SK-N-DZ (cell line): Measurements from ENCODE around the gene GFPT2.

Source experiments
- DNase-seq: peaks from one replicate; pipeline ENCODE4 v3.0.0-alpha.2; 2015; ENCODE audit warnings: low spot score

The GFPT2 gene

DNA sequence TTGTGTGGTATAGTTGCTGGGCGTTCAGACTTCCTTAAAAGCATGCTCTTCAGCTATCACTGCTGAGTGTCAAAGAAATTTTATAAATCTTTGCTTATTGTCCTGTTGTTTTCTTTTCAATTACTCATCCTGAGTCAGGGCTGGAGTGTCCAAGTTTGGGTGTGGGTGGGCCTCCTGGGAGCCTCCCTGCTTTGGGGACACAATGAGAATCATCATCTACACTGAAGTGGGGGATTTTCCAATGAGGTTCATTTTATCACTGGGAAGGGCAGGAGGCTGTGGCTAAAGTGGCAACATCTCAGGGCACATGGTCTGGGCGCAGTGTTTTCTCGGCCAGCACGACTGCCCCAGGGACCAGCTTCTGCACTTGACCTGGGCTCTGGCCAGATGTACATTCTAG, 19.5 kb downstream of the GFPT2 start:
- no peak for DNase-seq

DNA sequence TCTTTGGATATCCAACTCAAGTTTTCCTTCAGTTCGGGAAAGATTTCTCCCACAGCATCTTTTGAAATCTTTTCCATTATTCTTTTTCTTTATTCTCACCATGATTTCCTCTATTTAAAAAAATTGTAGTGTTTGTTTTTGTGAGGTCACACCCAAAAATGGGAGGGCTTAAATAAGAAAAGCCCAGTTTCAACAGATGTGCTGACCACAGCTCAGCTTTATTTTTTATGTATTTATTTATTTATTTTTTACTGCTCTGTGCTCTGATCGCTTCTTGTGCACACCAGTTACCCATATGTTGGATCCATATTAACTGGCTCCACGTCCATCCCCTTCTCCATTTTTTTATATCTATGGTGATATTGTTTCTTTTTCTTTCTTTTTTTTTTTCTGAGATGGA, 20.3 kb downstream of the GFPT2 start:
- no peak for DNase-seq

DNA sequence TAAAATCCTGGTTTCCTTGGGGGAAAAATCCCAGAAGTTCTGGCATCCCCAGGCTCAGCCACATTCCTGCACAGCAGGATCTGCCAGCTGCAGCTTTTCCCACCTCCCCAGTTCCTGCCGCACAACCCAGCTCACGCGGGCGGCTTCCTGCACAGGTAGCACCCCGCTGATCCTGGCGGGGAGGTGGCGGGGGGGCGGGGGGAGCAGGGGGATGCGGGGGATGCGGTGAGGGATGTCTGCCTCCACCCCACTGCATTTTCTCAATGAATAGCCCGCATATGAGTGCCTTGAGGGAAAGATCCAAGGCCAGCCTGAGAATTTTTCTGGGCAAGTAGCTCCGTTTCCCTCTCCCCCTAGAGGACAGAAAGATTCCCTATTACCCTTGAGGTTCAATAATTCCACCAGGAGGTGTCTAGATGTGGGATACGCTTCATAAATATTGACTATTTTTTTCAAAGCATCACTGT, 21.1 kb downstream of the GFPT2 start:
- DNase-seq = no peak

DNA sequence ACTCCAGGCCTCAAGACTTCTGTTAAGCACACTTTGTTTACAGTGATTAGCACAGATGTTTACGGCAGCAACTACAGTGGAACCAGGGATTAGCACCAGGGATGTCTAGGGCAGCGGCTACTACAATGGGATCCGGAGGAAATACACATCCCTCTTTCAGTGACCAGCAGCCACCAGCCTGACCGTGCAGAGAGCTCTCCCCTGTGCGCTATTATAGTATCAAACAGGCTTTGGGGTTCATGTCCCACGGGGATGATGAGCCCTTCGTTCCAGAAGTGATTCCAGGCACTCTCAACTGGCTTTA, 21.5 kb downstream of the GFPT2 start:
- no peak for DNase-seq

DNA sequence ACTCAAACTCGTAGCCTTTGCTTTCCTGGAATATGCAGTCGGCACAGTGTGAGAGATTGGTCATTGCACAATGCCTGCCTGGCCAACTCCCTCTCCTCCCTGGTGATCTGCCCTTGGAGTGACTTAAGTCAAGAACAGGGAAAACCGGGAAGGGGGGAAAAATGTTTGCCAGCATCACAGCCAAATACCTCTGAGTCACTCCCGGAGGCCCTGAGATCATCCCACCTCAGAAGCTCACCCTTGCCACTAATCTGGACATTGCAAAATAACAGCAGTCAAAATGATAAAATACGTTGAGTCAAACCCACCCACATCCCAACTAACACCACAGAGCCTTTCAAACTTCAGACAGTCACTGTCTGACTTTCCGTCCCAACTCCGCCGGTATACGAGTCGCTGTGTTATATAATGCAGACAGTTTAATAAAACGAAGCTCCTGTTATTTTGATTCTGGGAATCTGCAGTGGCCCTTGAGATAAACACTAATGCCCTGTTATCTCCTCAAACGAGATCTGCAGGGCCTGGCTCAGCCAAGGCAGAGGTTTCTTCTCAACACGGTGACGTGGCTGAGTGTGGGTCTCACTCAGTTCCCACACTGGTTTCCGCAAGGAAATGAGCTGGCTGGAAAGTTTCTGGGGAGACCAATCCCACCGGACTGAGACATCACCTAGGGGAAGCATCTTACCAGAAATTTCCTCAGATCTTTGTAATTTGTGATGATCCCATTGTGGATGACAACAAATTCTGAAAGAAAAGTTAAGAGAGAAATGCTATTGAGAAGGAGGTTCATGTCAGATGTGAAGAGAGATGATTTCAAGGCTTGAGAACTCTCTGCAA, 22.1 kb downstream of the GFPT2 start:
- no peak for DNase-seq

DNA sequence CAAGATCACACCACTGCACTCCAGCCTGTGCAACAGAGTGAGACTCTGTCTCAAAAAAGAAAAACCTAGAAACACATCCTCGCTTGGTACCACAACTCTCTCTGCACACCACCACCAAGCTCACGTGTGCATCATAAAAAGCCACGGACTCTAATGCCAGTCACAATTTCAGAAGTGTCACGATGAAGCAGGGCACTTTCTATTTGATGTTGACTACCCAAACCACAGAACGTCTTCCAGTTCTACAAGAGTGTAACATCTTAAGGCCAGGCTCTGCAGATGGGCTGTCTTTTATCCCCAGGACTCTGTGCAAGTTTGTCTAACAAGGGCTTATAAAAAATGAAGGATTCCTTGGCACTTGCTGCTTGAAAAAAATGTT, 22.9 kb downstream of the GFPT2 start:
- no peak for DNase-seq

DNA sequence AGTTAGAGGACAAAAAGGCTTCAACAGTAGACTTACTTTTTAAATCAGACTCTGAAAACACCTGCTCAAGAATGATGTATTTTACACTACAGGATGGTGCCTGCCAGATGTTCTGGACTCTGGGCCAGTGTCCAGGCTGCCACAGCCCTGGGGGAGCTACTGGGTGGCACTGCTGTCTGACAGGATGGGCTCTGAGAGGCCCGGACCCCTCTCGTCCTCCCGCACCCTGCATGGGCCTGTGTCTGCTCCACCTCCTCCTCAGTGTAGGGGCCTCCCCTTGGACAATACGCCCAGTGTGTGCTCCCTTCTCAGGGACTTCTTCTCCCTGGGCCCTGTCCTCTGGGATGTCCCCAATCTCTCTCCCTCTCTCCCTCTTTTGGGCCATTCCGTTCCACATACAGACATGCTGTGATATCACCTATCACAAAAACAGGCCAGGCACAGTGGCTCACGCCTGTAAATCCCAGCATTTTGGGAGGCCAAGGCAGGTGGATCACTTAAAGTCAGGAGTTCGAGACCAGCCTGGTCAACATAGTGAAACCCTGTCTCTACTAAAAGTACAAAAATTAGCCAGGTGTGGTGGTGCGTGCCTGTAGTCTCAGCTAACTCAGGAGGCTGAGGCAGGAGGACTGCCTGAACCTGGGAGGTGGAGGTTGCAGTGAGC, 23.4 kb downstream of the GFPT2 start:
- DNase-seq = no peak

DNA sequence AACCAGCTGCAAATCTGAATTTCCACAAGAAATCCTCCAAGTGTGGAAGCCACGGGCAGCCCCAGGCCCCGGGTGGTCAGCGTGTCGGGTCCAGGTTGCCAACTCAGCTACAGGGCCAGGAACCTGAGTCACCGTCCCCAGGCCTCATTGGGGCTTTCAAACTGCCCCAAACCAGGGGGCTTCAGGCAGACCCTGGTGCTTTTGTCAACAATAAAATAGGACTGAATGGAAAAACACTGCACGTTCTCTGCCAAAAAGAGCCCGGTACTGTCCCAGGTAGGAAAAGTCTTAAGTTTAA, 24.0 kb downstream of the GFPT2 start:
- DNase-seq = no peak

DNA sequence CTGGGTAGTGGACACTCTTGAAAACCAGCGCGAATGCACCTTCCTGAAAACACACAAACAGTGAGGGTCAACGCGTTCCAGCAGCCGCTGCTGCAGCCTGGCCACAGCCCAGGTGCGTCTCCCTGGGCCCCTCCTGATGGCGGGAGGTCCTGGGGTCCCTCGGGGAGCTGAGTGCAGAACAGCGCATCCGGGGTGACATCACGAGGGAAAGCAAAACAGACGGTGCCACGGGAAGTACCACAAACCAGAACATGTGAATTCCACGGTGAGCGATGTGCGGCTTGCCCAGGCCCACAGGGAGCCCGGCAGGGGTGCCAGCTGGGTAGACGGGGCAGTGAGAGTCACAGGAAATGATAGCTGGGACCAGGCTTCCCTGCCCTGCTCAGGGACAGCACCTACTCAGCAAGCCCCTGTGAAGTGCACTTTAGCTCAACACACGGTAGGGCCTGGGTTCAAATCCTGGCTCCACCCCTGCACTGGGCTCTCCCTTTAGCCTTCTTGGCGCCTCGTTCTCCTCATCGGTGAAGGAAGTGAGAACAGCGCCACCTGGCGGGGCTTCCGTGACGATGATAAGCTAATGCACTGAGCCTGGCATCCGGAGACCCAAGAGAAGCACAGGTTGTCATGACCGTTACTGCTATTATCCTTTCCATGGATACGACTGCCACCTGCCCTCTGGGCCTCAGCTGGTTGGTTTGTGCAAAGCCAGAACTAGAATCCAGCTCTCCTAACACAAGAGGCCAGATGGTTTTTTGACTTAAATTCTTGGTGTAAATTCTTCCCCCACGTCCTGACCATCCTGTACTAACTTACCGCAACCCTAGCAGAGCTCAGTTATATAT, 24.6 kb downstream of the GFPT2 start:
- DNase-seq = peak; percentile 84

DNA sequence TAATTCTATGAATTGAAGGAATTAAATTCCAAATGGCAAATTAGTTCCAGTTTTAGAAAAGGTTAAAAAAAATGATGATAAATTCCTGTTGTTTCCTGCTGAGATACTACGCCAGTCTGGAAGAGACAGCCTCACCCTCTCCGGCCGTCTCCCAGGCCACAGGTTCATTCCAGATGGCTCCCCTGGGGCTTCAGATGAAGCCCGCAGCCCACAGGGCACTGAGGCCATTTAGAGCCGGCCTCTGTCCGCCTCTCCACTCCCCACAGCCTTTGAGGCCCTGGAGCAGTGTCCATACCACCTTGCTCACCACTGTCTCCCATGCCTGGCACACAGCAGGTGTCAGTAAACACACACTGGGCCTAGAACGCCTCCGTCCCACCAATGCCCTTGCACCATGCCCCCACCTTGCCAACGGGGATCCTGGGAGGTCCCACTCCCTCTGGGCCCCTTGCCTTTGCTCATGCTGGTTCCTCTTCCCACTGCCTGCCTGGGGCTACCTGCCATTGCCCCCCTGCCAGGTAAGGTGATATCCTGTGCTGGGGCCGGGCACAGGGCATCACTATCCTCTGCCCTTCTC, 26.1 kb downstream of the GFPT2 start:
- DNase-seq = no peak

DNA sequence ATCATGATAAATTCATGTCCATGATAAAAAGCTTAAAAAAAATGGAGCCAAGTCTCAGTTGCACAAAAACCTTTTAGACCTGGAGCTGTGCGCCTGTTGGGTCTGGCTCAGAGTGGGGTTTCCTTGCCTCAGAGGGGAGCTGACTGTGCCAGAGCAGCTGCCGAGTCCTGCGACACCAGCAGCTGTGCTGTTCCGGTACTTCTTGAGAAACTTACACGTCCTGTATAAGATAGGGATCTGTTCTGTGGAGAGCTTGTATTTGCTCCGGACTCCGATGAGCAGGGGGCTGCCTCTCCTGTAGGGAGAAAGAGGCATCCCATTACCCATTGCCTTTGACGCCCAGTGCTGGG, 28.6 kb downstream of the GFPT2 start:
- DNase-seq = no peak

DNA sequence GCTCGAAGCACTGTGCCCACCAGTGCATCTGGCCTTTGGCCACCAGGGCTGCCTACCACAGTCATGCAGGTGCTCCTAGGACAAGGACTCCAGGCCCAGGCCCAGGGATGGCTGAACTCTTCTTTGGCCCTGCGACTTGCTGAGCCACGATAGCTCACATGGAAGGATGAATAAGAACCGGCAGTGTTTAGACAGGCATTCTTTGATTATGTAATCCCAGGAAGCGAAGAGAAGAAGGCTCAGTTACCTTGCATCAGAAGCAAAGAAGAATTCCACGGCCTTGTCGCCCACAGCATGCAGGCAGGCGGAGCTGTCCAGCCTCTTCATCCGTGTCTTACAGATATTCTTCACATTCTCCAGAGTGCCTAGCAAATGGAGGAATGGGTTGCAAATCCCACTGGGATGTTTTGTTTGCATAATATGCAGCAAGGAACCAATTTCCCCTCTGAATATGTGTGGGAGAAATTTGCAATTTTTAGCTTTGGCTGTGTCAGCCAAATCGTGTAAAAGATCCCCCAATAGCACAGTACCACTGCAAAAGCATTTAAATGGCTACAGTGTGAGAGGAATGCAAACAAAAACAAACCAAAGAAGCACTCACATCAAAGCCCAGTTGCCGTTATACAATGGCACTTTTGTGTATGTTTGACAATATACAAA, 29.1 kb downstream of the GFPT2 start:
- no peak for DNase-seq

DNA sequence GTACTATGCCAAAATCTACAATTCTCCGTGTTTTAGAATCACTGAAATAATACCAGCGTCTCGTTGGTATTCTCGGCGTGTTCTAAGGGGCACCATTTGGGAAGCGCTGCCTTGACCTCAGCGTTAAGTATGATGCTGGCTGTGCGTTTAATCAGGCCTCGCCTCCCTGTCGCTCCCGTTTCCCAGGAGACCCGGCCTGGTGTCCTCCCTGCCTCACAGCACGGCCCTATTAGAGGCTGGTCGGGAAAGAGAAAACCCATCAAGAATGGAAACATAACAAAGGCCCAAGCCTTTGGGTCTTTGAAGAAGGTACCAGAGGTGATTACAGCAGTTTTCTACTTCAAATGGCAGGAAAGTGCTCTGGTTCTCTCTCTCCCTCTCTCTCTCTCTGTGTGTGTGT, 30.0 kb downstream of the GFPT2 start:
- DNase-seq = peak; percentile 25

DNA sequence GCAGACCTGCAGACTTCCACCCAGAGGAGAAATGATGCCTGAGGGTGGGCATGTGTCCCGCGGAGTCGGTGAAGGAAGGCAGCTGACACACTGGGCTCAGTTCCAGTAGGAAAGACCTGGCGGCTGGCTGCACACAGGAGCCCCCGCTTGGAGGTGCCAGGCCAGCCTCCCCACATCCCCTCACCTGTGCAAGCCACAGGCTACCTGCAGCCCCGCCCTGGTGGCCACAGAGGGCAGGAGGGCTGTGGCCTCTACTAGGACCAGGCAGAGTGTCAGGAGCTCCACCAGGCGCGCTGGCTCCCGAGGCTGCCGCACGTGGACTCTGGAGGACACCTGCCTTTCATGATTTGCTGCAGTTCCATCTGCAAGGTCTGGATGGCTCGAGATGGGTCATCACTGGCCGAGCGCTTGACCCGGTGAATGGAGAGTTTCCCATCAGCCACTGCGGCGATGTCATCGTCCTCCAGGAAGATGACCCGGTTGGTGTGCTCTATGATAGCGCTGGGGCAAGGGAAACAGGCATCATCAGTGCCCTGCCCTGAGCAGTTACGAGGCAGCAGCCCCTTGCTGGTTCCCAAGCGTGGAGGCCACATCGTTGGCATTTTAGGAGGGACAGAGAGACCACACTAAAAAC, 34.6 kb downstream of the GFPT2 start:
- DNase-seq = no peak

DNA sequence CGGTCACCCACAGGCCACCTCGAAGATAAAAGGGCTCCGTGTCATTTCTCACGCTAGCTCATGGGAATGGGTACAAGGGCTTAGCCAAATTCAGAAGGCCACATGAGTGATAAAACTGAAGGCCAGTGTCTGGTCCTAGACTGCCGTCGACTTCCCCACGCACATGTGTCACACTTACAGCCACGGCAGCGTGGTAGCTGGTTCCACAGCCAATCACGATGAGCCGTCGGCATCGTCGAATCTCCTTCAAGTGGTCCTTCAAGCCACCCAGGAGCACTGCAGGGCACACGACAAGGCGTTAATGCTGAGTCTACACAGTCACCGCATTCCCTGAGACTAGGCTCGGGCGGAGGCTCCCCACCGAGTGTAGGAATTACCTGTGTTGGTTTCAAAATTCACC, 36.5 kb downstream of the GFPT2 start:
- no peak for DNase-seq

DNA sequence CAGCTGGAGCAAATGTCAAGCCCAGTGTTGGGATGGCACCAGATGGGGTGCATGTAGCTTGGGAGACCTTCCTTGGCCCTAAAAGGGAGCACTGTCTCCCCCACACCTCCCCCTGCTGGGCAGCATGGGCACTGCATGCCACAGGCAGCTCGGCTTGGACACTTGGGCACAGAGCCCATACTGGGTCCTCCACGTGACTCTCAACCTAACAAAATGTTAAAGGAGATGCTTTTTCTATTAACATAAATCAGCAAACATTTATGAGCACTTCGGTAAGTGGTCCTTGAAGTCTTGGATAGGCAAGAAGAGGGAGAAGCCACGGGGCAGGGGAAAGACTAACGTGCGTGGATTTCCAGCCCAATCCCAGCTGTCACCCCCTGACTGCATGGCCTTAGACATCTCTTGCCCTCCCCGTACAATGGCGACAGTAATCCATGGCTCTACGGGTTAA, 37.3 kb downstream of the GFPT2 start:
- peak; percentile 45 for DNase-seq

DNA sequence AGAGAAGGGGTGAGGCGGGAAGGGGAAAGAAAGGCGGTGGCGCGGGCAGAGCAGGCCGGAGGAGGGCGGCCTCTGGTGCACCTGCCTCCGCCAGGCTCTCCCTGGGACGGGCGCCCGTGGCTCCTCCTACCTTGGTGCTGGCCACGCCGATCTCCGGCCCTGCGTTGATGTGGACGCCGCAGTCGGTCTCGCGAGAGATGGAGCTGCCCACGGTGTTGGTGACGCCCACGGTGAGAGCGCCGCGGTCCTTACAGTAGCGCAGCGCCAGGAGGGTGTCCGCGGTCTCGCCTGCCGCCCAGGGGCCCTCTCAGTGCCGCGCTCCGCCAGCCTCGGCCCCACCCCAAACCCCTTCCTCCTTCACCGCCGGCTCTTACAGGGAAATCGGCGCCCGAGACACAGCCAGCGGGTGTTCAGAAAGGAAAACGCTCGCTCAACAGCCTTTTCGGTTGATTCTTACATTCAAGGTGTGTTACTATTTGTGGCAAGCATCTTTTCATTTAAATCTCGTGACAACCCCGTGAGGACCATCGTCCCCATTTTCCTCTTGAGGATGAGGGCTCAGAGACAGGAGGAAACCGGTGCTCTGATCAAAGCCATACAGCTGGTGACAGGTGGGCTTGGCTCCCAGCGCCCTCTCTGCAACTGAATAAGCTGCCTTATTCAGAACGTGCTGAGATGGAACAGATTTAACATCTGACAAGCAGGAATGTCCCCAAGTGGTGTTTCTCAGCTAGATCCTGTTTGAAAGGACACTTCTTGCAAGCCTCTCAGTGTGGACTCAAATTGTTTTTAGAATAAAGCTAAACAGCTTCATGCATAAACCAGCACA, 39.2 kb downstream of the GFPT2 start:
- DNase-seq = peak; percentile 94

DNA sequence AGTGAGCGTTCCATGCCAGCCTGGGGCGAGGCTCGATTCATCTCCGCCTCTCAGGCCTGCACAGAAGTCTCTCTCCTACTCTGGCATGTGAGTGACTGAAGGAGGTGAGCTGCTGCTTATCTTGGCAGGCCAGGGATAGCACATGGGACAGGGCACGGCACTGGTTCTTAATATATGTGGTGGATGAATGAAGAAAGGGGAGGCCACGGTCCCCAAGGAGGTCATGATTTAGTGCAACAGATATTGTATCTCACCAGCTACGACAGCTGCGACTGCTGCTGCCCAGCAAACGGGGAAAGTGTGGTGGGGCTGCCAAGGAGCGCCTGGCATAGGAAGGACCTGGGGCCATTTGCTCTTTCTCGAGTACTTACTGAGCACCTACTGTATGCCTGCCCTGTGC, 41.9 kb downstream of the GFPT2 start:
- DNase-seq = no peak

DNA sequence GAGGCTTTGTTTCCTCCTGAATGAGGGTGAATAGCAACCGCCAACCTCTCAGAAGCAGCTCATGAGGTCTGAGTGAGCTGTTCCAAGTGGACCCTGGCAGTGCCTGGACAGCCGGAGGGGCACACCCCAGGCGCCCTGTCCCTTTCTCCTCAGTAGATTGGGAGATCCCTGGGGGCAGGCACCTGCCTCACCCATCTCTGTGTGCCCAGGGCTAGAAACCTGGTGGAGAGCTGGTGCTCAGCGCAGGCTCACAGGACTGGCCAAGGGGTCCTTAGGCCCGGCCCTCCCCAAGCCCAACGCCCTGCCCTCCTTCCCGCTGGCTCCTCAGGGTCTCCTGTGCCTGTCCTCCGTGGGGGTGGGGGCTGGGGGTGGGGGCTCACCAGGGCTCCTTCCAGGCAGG, 46.3 kb downstream of the GFPT2 start:
- no peak for DNase-seq

DNA sequence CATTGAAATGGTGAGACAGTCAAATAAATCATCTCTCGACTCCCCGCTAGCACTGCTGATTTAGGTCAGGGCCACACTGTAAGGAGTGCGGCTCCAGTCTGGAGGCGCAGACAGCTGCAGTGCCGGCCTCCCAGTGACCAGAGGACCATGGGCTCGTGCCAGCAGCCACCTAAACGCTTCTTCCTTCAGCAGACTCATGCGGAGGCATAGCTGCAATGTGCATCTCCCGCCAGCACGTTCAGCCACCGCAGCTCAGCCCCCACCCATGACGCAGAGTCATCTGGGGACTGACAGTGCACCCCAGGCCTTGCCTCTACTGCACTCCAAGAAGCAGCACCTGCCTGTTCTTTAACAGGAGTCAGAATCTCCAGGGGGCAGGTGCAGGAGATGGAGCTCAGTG, 47.7 kb downstream of the GFPT2 start:
- DNase-seq = no peak
